ENCODE results near the gene TTC22.

DNA sequence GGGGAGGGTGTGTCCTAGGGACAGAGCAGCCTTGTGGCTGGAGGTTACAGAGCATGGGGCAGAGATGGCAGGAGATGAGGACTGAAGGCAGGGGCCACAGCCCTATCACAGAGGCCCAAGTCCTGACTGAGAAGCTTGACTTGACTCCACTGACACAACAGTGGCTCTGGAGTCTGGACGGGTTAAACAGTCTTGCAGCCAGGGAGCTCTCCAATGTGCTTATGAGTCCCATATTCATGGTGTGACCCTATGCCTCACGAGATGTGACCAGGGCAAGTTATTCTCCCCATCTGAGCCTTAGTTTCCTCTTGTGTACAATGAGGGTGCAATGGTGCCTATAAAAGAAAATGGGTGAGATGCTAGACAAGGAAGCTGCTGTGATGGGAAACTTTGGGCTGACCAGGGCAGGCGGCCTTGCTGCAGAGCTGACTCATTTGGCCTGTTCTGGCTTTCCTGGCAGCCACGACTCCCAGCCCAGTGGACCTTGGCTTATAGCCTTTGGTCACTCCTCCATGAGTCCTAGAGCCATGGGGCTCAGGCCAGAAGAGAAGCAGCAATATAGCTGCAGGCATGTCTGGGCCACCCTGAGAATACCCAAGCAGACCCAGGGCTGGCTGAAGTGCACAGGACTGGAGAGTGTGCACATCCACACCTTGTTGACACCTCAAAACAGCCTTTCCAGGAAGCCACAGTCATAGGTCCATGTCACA, 2.8 kb upstream of the TTC22 start:
- TF ChIP-seq EP300 (IDR thresholded peaks at IDR 0.05) (no peak), USF2 (IDR thresholded peaks at IDR 0.05) (no peak), RAD21 (conservative IDR thresholded peaks at IDR 0.05 in 1 of 2, IDR thresholded peaks at IDR 0.05 in 1 of 2) (no peak), HEYL (CRISPR knock-in tag; IDR thresholded peaks at IDR 0.05) (no peak), CTCF (IDR thresholded peaks at IDR 0.05) (no peak)

Measured in A549 (cell line).